ENCODE measurements around the gene RPS13.

Gene RPS13

DNA sequence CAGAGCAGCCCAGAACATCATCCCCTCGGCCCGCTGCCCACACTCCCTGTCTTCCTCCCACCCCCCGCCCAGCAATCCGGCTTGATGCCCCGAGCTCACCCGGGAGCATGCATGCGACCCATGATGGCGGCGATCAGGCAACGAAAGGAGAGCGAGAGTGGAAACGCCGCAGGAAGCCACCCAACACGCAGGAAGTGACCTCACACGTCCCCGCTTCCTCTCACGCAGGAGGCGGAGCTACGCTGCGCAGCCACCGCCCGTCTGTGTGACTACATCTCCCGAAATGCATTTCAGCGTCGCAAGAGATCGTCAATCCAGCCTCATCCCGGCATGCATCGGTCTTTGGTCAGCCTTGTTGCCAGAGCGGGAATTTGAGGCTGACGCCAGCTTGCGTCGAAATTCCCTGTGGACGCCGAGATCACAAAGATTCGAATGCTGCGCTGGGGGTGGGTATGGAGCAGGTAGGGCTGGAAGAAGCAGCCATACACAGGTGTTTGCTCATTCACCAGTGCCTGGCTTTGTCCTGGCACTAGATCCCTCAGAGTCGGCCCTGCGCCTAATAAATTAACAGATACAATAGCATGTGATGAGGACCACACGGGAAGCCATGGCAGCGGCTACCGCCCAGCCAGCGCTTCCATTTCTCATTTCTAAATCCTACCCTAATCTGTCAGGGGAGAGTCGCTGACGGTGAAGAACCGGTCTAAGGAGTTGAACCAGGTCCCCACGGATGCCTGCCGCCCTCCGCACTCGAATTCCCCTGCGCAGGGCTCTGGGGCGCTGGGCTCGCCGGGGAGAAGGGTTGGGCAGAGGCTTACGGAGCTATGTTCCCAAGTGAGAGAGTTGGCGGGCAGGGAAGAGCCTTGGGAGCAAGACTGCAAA lies at the start of gene RPS13:
Gene RPS13 (minus strand): TSS at position 148 of the 882 bp plus-strand sequence. CDS start 26 bp downstream, at position 122.
- ATAC-seq = peak; percentile 97
- TF ChIP-seq GLIS3 (CRISPR knock-in tag; IDR thresholded peaks at IDR 0.05) (no peak), ARNTL (CRISPR knock-in tag; IDR thresholded peaks at IDR 0.05; ENCODE audit: borderline replicate concordance, low read depth) (no peak), TSHZ2 (CRISPR knock-in tag; IDR thresholded peaks at IDR 0.05) (no peak), BACH2 (CRISPR knock-in tag; IDR thresholded peaks at IDR 0.05; ENCODE audit: borderline replicate concordance) (no peak), ZC3H10 (CRISPR knock-in tag; IDR thresholded peaks at IDR 0.05) (no peak), ZFP30 (CRISPR knock-in tag; IDR thresholded peaks at IDR 0.05) (no peak), ZNF565 (CRISPR knock-in tag; conservative IDR thresholded peaks at IDR 0.05; ENCODE audit: low read depth) (no peak), ISL1 (CRISPR knock-in tag; IDR thresholded peaks at IDR 0.05) (no peak), ZFP3 (CRISPR knock-in tag; IDR thresholded peaks at IDR 0.05) (no peak), ZNF8 (CRISPR knock-in tag; IDR thresholded peaks at IDR 0.05) (no peak)

- no peak for TF ChIP-seq PATZ1 (CRISPR knock-in tag; IDR thresholded peaks at IDR 0.05; ENCODE audit: borderline replicate concordance)
- no peak for TF ChIP-seq ARNTL (CRISPR knock-in tag; IDR thresholded peaks at IDR 0.05; ENCODE audit: borderline replicate concordance, low read depth)
- no peak for TF ChIP-seq ZNF8 (CRISPR knock-in tag; IDR thresholded peaks at IDR 0.05)
- TF ChIP-seq GLIS3 (CRISPR knock-in tag; IDR thresholded peaks at IDR 0.05) = no peak
- ATAC-seq = no peak
Measured at GRCh38 chr11:17121981-17122380, 44.5 kb upstream of the RPS13 start.

DNA sequence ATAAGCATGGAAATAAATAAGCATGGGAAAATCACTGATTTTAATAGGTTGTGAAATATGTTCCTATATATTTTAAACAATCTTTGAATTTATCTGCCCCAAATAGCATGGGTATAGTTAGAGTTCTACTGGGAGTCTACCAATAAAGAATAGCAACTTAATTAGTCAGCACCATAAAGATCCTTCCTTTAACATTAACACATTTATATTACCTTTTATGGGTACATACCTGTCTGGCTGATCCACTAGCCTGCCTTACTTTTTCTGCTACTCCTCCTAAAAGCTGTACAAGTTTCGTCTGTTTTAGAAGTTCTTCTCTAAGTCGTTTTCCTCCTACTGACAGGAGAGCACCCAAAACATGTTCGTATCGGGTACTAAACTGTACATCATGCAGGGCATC lies 39.8 kb upstream of the RPS13 start:
- ATAC-seq = no peak
- TF ChIP-seq ZNF565 (CRISPR knock-in tag; conservative IDR thresholded peaks at IDR 0.05; ENCODE audit: low read depth) = no peak
- no peak for TF ChIP-seq BACH2 (CRISPR knock-in tag; IDR thresholded peaks at IDR 0.05; ENCODE audit: borderline replicate concordance)
- no peak for TF ChIP-seq TOX (CRISPR knock-in tag; IDR thresholded peaks at IDR 0.05; ENCODE audit: borderline replicate concordance)
- no peak for TF ChIP-seq RARB (CRISPR knock-in tag; IDR thresholded peaks at IDR 0.05)
- no peak for TF ChIP-seq TSHZ2 (CRISPR knock-in tag; IDR thresholded peaks at IDR 0.05)
- no peak for TF ChIP-seq GLIS3 (CRISPR knock-in tag; IDR thresholded peaks at IDR 0.05)
- TF ChIP-seq ARNTL (CRISPR knock-in tag; IDR thresholded peaks at IDR 0.05; ENCODE audit: borderline replicate concordance, low read depth) = no peak
- TF ChIP-seq OSR1 (CRISPR knock-in tag; IDR thresholded peaks at IDR 0.05) = no peak
- no peak for TF ChIP-seq ZNF70 (CRISPR knock-in tag; IDR thresholded peaks at IDR 0.05)
- no peak for TF ChIP-seq ESRRG (CRISPR knock-in tag; IDR thresholded peaks at IDR 0.05)
- no peak for TF ChIP-seq ISL1 (CRISPR knock-in tag; IDR thresholded peaks at IDR 0.05)
- no peak for TF ChIP-seq TCF4 (CRISPR knock-in tag; IDR thresholded peaks at IDR 0.05; ENCODE audit: borderline replicate concordance)
- no peak for TF ChIP-seq ZC3H10 (CRISPR knock-in tag; IDR thresholded peaks at IDR 0.05)
- TF ChIP-seq, protein P1, sequence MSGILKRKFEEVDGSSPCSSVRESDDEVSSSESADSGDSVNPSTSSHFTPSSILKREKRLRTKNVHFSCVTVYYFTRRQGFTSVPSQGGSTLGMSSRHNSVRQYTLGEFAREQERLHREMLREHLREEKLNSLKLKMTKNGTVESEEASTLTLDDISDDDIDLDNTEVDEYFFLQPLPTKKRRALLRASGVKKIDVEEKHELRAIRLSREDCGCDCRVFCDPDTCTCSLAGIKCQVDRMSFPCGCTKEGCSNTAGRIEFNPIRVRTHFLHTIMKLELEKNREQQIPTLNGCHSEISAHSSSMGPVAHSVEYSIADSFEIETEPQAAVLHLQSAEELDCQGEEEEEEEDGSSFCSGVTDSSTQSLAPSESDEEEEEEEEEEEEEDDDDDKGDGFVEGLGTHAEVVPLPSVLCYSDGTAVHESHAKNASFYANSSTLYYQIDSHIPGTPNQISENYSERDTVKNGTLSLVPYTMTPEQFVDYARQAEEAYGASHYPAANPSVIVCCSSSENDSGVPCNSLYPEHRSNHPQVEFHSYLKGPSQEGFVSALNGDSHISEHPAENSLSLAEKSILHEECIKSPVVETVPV (CRISPR knock-in tag; IDR thresholded peaks at IDR 0.05) = no peak
- no peak for TF ChIP-seq ZNF8 (CRISPR knock-in tag; IDR thresholded peaks at IDR 0.05)
- no peak for TF ChIP-seq ZFP30 (CRISPR knock-in tag; IDR thresholded peaks at IDR 0.05)
- no peak for TF ChIP-seq ZFP3 (CRISPR knock-in tag; IDR thresholded peaks at IDR 0.05)
- no peak for TF ChIP-seq PATZ1 (CRISPR knock-in tag; IDR thresholded peaks at IDR 0.05; ENCODE audit: borderline replicate concordance)
- TF ChIP-seq CSDC2 (CRISPR knock-in tag; IDR thresholded peaks at IDR 0.05) = no peak

Data from SK-N-SH treated with all-trans-retinoic acid at 6 μM for 48 hours (cell line).